B cell (primary cell): ENCODE results near the gene GLRX5. TPM values are rescaled to one million over a fixed set of nuclear protein-coding genes. Genes with fewer than 3 reads are reported as not detected.

ENCODE experiments used
- ATAC-seq: fragments of 200-7000 bp; cut with Tn5 transposase; one replicate; pipeline ENCODE4 v1.10.0; 2021; ENCODE audit warnings: low read depth, mild to moderate bottlenecking, moderate number of reproducible peaks, moderate library complexity
- CTCF ChIA-PET: fragments of 350-600 bp; sonication (Branson Sonifier 250); formaldehyde crosslinking; loops from one replicate; lab custom pipeline; 2021; ENCODE audit warnings: antibody characterized with exemption, inconsistent platforms; lab: Charles Lee
- POLR2A ChIA-PET: fragments of 350-600 bp; sonication (Branson Sonifier 250); formaldehyde crosslinking; loops from one replicate; lab custom pipeline; 2021; ENCODE audit warnings: antibody characterized with exemption; lab: Charles Lee
- DNase-seq: peaks from one replicate; pipeline ENCODE4 v3.0.0; 2013
- H2AFZ ChIP-seq: 2 replicates; pipeline ENCODE4 v1.6.1; 2012; ENCODE audit warnings: mild to moderate bottlenecking, low read depth, low read length; ENCODE audit not compliant: insufficient read depth, poor library complexity, severe bottlenecking
- H3K27ac ChIP-seq, 2 donors: 1 replicate in 1 of 2; 2 replicates in 1 of 2; pipeline ENCODE4 v1.5.1; 2012 to 2013; ENCODE audit warnings: low read length in 2 of 2, mild to moderate bottlenecking in 2 of 2, moderate library complexity in 1 of 2
- H3K27me3 ChIP-seq, 4 experiments: fragments of 200-600 bp in 1 of 4; sonication (generic) in 1 of 4; replicated peaks in 1 of 4; 1 replicate in 2 of 4; 2 replicates in 2 of 4; pipeline versions ENCODE4 v1.6.1 to v1.7.0; 2013 to 2016; ENCODE audit warnings: low read length in 3 of 4, mild to moderate bottlenecking in 2 of 4, mixed read lengths in 1 of 4, moderate library complexity in 1 of 4; ENCODE audit not compliant: insufficient read depth in 4 of 4, control insufficient read depth in 3 of 4; ENCODE audit errors: control extremely low read depth in 1 of 4
- H3K36me3 ChIP-seq, 2 experiments: replicated peaks in 1 of 2; 1 replicate in 1 of 2; 2 replicates in 1 of 2; pipeline versions ENCODE4 v1.6.1 to v1.7.1; 2013; ENCODE audit warnings: low read length in 1 of 2; ENCODE audit not compliant: insufficient read depth in 2 of 2, control insufficient read depth in 1 of 2; ENCODE audit errors: control extremely low read depth in 1 of 2, extremely low read depth in 1 of 2
- H3K4me1 ChIP-seq, 2 donors: fragments of 200-600 bp in 1 of 2; sonication (generic) in 1 of 2; 1 replicate in 1 of 2; 2 replicates in 1 of 2; pipeline versions ENCODE4 v1.5.1 to v1.6.1; 2013 to 2017; ENCODE audit warnings: low read length in 2 of 2; ENCODE audit not compliant: control insufficient read depth in 2 of 2, insufficient read depth in 2 of 2
- H3K4me2 ChIP-seq: replicated peaks from 2 replicates; pipeline ENCODE3; 2012; ENCODE audit warnings: mild to moderate bottlenecking, low read depth, low read length; ENCODE audit not compliant: poor library complexity, severe bottlenecking
- H3K4me3 ChIP-seq, 5 experiments: fragments of 200-600 bp in 1 of 5; sonication (generic) in 1 of 5; 1 replicate in 3 of 5; 2 replicates in 2 of 5; pipeline versions ENCODE4 v1.5.1 to v1.7.0; 2011 to 2016; ENCODE audit warnings: low read length in 4 of 5, mild to moderate bottlenecking in 4 of 5, low read depth in 2 of 5, control low read depth in 1 of 5, moderate library complexity in 1 of 5; ENCODE audit not compliant: insufficient read depth in 1 of 5; ENCODE audit errors: control extremely low read depth in 1 of 5, extremely low read depth in 1 of 5
- H3K79me2 ChIP-seq: fragments of 200-600 bp; sonication (generic); one replicate; pipeline ENCODE4 v1.6.0; 2016; ENCODE audit warnings: low read length; ENCODE audit not compliant: control insufficient read depth, insufficient read depth
- H3K9ac ChIP-seq: fragments of 200-600 bp; sonication (generic); 2 replicates; pipeline ENCODE4 v1.6.1; 2017; ENCODE audit warnings: mild to moderate bottlenecking, low read length, moderate library complexity
- H3K9me3 ChIP-seq, 3 donors: one replicate each; pipeline versions ENCODE4 v1.6.1 to v1.7.1; 2013; ENCODE audit warnings: low read length in 2 of 3; ENCODE audit not compliant: control insufficient read depth in 2 of 3, insufficient read depth in 1 of 3; ENCODE audit errors: control extremely low read depth in 1 of 3
- H4K20me1 ChIP-seq: 2 replicates; pipeline ENCODE4 v1.6.0; 2012; ENCODE audit warnings: mild to moderate bottlenecking, low read length; ENCODE audit not compliant: insufficient read depth, control insufficient read depth, poor library complexity, severe bottlenecking
- H3K27ac Mint-ChIP-seq: one replicate; pipeline ENCODE4 v1.8.0; 2021; ENCODE audit warnings: mixed read lengths
- H3K27me3 Mint-ChIP-seq: one replicate; pipeline ENCODE4 v1.8.0; 2021; ENCODE audit warnings: mixed read lengths
- H3K4me1 Mint-ChIP-seq: one replicate; pipeline ENCODE4 v1.8.0; 2021; ENCODE audit warnings: mixed read lengths
- H3K4me3 Mint-ChIP-seq: one replicate; pipeline ENCODE4 v1.8.0; 2021; ENCODE audit warnings: mixed read lengths
- H3K9me3 Mint-ChIP-seq: one replicate; pipeline ENCODE4 v1.8.0; 2022; ENCODE audit warnings: mixed read lengths; ENCODE audit not compliant: insufficient read depth
- CTCF ChIP-seq: fragments of 200-600 bp; IDR thresholded peaks from one replicate; pipeline ENCODE4 v1.8.0; 2022; ENCODE audit warnings: antibody characterized with exemption, mild to moderate bottlenecking
- EZH2 ChIP-seq: IDR thresholded peaks from 2 replicates; pipeline ENCODE4 v1.6.1; 2012; ENCODE audit warnings: borderline replicate concordance, low read depth, mild to moderate bottlenecking, moderate library complexity, low read length; ENCODE audit not compliant: insufficient read depth, poor library complexity, severe bottlenecking
- WGBS: methylation state at CpG from one replicate; pipeline ENCODE4 v1.1.5; 2013; ENCODE audit warnings: missing lambda C conversion rate; ENCODE audit not compliant: insufficient coverage; 5-methylcytosine and 5-hydroxymethylcytosine counted together
- intact Hi-C: fragments of 100-400 bp; cut with micrococcal nuclease; formaldehyde crosslinking; loops from one replicate; pipeline ENCODE4 v1.10.0; 2022
- polyA plus RNA-seq: library from polyadenylated mRNA; depleted of rRNA; stranded (reverse); fragments of >200 nt; gene quantifications from 2 replicates; pipeline ENCODE4 v1.2.3, GENCODE V29; 2012
- total RNA-seq, 2 donors: library from RNA; stranded (reverse); fragments of 120-200 nt in 1 of 2; gene quantifications; 1 replicate in 1 of 2; 2 replicates in 1 of 2; pipeline versions ENCODE4 v1.2.3 to v1.2.4, GENCODE V29; 2013 to 2022

The GLRX5 gene
- total and polyA plus RNA-seq, 2 donors (not counting 1 experiment from before 2014, with no cell fraction given) = 7.8 to 18.4 TPM

DNA sequence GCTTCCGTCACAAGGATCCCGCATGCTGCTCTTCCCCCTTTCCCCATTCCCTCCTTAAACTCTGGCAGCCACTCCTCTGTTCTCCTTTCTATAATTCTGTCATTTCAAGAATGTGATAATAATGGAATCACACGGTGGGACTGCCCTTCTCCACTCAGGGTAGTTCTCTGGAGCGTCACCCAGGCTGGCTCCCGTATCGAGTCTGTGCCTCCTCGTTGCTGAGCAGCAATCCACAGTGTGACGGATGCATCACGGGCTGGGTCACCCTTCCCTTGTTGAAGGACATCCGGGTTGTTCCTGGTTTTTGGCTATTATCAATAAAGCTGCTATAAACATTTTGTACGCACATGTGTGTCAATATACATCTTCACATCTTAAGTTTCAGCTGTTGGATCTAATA lies 12.7 kb upstream of the GLRX5 start:
- 100% methylated on average over 7 of the region's 11 CpGs for WGBS
- H3K4me3 ChIP-seq = no peak overlapping the region
- TF ChIP-seq EZH2 = no peak
- TF ChIP-seq CTCF = no peak
- intact Hi-C loops = no loop called here
- H3K4me2 ChIP-seq = no peak overlapping the region
- no peaks in the 10 kb centered on the region for H3K27me3 ChIP-seq
- peaks cover 56% of the 10 kb centered on the region for H3K4me1 Mint-ChIP-seq
- H3K27ac ChIP-seq = no peak overlapping the region
- H3K9ac ChIP-seq = no peak overlapping the region
- CTCF ChIA-PET = interaction anchor here (1.0 to 7.8 kb wide), 5 partner anchors 13 to 95 kb away, joined by 4 to 101 read pairs (median 14); partner anchors contain the start of gene GLRX5
- ATAC-seq = no peak
- H4K20me1 ChIP-seq = no peaks in the 10 kb centered on the region
- H3K9me3 ChIP-seq = no peaks in the 10 kb centered on the region
- H3K36me3 ChIP-seq = no peaks in the 10 kb centered on the region
- no peaks in the 10 kb centered on the region for H3K79me2 ChIP-seq
- no peak for DNase-seq
- no peak overlapping the region for H3K4me3 Mint-ChIP-seq
- H3K4me1 ChIP-seq = peaks cover 42 to 64% of the 10 kb centered on the region in 2 donors
- no peaks in the 10 kb centered on the region for H3K9me3 Mint-ChIP-seq
- H3K27ac Mint-ChIP-seq = no peak overlapping the region
- no peaks in the 10 kb centered on the region for H3K27me3 Mint-ChIP-seq
- H2AFZ ChIP-seq = no peak overlapping the region
- POLR2A ChIA-PET = no interaction called here

- H3K27me3 Mint-ChIP-seq = no peaks in the 10 kb centered on the region
- H3K27ac Mint-ChIP-seq = no peak overlapping the region
- H3K9me3 Mint-ChIP-seq = no peaks in the 10 kb centered on the region
- Histone ChIP-seq H4K20me1 (no peaks in the 10 kb centered on the region), H3K9me3 (no peaks in the 10 kb centered on the region), H3K9ac (no peak overlapping the region), H3K36me3 (no peaks in the 10 kb centered on the region), H3K4me1 (peaks cover 38 to 60% of the 10 kb centered on the region in 2 donors), H3K27ac (no peak overlapping the region), H3K4me3 (no peak overlapping the region), H2AFZ (no peak overlapping the region), H3K4me2 (no peak overlapping the region), H3K79me2 (no peaks in the 10 kb centered on the region), H3K27me3 (no peaks in the 10 kb centered on the region)
- H3K4me1 Mint-ChIP-seq = peaks cover 56% of the 10 kb centered on the region
- ChIA-PET POLR2A (interaction anchor here (0.8 kb wide), 1 partner anchor 12 kb away, joined by 3 read pairs; no protein-coding TSS in a partner anchor), CTCF (interaction anchor here (1.0 to 7.8 kb wide), 6 partner anchors 12 to 96 kb away, joined by 4 to 101 read pairs (median 18); partner anchors contain the start of gene GLRX5)
- TF ChIP-seq EZH2 (no peak), CTCF (no peak)
- intact Hi-C loops = no loop called here
- WGBS = 72% methylated on average over 2 of the region's 4 CpGs
- no peak overlapping the region for H3K4me3 Mint-ChIP-seq
- DNase-seq (no peak), ATAC-seq (no peak)
These were observed 12.3 kb upstream of the GLRX5 start for GRCh38 chr14:95522556-95522955.
